OCI-LY7 (cell line): ENCODE results near the gene SNAPC4. TPM values are rescaled to one million over a fixed set of nuclear protein-coding genes. Genes with fewer than 3 reads are reported as not detected.

ENCODE experiments used
- BruUV-seq: library from RNA; stranded (reverse); fragments of 400-500 nt; replicated peaks from 2 replicates; lab custom pipeline; 2021; lab: Mats Ljungman, UMichigan
- CTCF ChIA-PET: fragments of 300-600 bp; sonication (Branson Sonifier 250); formaldehyde crosslinking; loops from one replicate; lab custom pipeline; 2022; ENCODE audit warnings: antibody characterized with exemption; ENCODE audit not compliant: unreplicated experiment; lab: Charles Lee
- POLR2A ChIA-PET: fragments of 300-600 bp; sonication (Branson Sonifier 250); formaldehyde crosslinking; loops from one replicate; lab custom pipeline; 2022; ENCODE audit warnings: antibody characterized with exemption; lab: Charles Lee
- DNase-seq: peaks from one replicate; pipeline ENCODE4 v3.0.0-alpha.2; 2015; ENCODE audit warnings: low spot score
- H2AFZ ChIP-seq: fragments of 200-600 bp; sonication (generic), shearing (Covaris generic); 2 replicates; pipeline ENCODE4 v1.6.1; 2014; ENCODE audit warnings: mild to moderate bottlenecking, antibody characterized with exemption, low read length, moderate library complexity
- H3K27ac ChIP-seq: fragments of 200-600 bp; sonication (generic); 2 replicates; pipeline ENCODE4 v1.5.1; 2014; ENCODE audit warnings: mixed run types, low read depth, mild to moderate bottlenecking, moderate library complexity, low read length, inconsistent platforms; ENCODE audit not compliant: poor library complexity, severe bottlenecking
- H3K36me3 ChIP-seq: fragments of 200-600 bp; sonication (generic); 2 replicates; pipeline ENCODE4 v1.6.1; 2014; ENCODE audit warnings: mild to moderate bottlenecking, antibody characterized with exemption, low read length, moderate library complexity, mixed read lengths; ENCODE audit not compliant: insufficient read depth
- H3K4me1 ChIP-seq: fragments of 200-600 bp; sonication (generic); 2 replicates; pipeline ENCODE4 v1.5.1; 2014; ENCODE audit warnings: mild to moderate bottlenecking, low read length; ENCODE audit not compliant: insufficient read depth, poor library complexity, severe bottlenecking
- H3K4me2 ChIP-seq: fragments of 200-600 bp; sonication (generic); 2 replicates; pipeline ENCODE4 v1.6.1; 2014; ENCODE audit warnings: mild to moderate bottlenecking, low read length
- H3K4me3 ChIP-seq: fragments of 200-600 bp; sonication (generic); 2 replicates; pipeline ENCODE4 v1.5.1; 2014; ENCODE audit warnings: mild to moderate bottlenecking, low read depth, low read length; ENCODE audit not compliant: poor library complexity, severe bottlenecking
- H3K79me2 ChIP-seq: fragments of 200-600 bp; sonication (generic); 2 replicates; pipeline ENCODE4 v1.6.1; 2016; ENCODE audit warnings: low read depth, mild to moderate bottlenecking, low read length, moderate library complexity, mixed read lengths; ENCODE audit not compliant: insufficient read depth
- H3K9me2 ChIP-seq: fragments of 200-600 bp; sonication (generic); 2 replicates; pipeline ENCODE4 v1.6.1; 2016; ENCODE audit warnings: mild to moderate bottlenecking, low read length, mixed read lengths; ENCODE audit not compliant: insufficient read depth
- H3K9me3 ChIP-seq: fragments of 200-600 bp; sonication (generic); 2 replicates; pipeline ENCODE4 v1.6.1; 2014; ENCODE audit warnings: mild to moderate bottlenecking, mixed run types, low read length, mixed read lengths
- H4K20me1 ChIP-seq: fragments of 200-600 bp; sonication (generic); 2 replicates; pipeline ENCODE4 v1.6.1; 2014; ENCODE audit warnings: mild to moderate bottlenecking, antibody characterized with exemption, low read length, moderate library complexity, mixed read lengths; ENCODE audit not compliant: insufficient read depth
- CTCF ChIP-seq: fragments of 200-600 bp; sonication (generic); conservative IDR thresholded peaks from 2 replicates; pipeline ENCODE4 v1.5.1; 2014; ENCODE audit warnings: mild to moderate bottlenecking, antibody characterized with exemption, low read length, moderate library complexity, mixed read lengths
- EZH2phosphoT487 ChIP-seq: fragments of 200-600 bp; sonication (generic); IDR thresholded peaks from 2 replicates; pipeline ENCODE4 v1.6.1; 2018; ENCODE audit warnings: low read depth, borderline replicate concordance, mild to moderate bottlenecking, mixed run types, antibody characterized with exemption, low read length, moderate library complexity, mixed read lengths
- intact Hi-C: fragments of 100-400 bp; cut with micrococcal nuclease; formaldehyde crosslinking; loops from one replicate; pipeline ENCODE4 v1.10.0; 2022; ENCODE audit not compliant: unreplicated experiment
- total RNA-seq, 2 experiments: library from RNA; depleted of rRNA in 1 of 2; stranded (reverse); fragments of >200 nt in 1 of 2; shearing (Covaris generic) in 1 of 2; gene quantifications; 2 replicates each; pipeline ENCODE4 v1.2.3, GENCODE V29; 2014 to 2022

The SNAPC4 gene
- total RNA-seq, 2 experiments from 2014 or later = 13.4 to 16.8 TPM

GRCh38 chr9:136411378-136411777 lies 11.4 kb upstream of the SNAPC4 start:
- H3K4me3 ChIP-seq = peak overlapping the region; percentile 92
- H3K9me3 ChIP-seq = no peaks in the 10 kb centered on the region
- H2AFZ ChIP-seq = no peak overlapping the region
- no peak for TF ChIP-seq EZH2phosphoT487
- TF ChIP-seq CTCF = no peak
- DNase-seq = no peak
- CTCF ChIA-PET = no interaction called here
- no peaks in the 10 kb centered on the region for H4K20me1 ChIP-seq
- H3K4me2 ChIP-seq = peak overlapping the region; percentile 83
- H3K4me1 ChIP-seq = peaks cover 26% of the 10 kb centered on the region
- no peaks in the 10 kb centered on the region for H3K9me2 ChIP-seq
- POLR2A ChIA-PET = interaction anchor here (0.6 to 0.9 kb wide), 2 partner anchors 10 to 16 kb away, joined by 3 read pairs; no protein-coding TSS in a partner anchor
- peaks cover 69% of the 10 kb centered on the region for H3K36me3 ChIP-seq
- no peak overlapping the region for H3K27ac ChIP-seq
- BruUV-seq = TSS peak; percentile 76
- peaks cover 49% of the 10 kb centered on the region for H3K79me2 ChIP-seq
- intact Hi-C loops = loop anchor here (2.0 kb wide), 1 partner anchor 71 kb away; the partner anchor contains the start of gene SEC16A

- CTCF ChIA-PET = interaction anchor here (0.7 kb wide), 1 partner anchor 48 kb away, joined by 3 read pairs; the partner anchor contains the start of gene DNLZ
- peaks cover 28% of the 10 kb centered on the region for H3K4me1 ChIP-seq
- intact Hi-C loops = loop anchor here (2.0 kb wide), 1 partner anchor 72 kb away; the partner anchor contains the start of gene SEC16A
These were observed 10.7 kb upstream of the SNAPC4 start, which contains the start of the genes ENTR1 and PMPCA for GRCh38 chr9:136410500-136411287. Gene ENTR1 (minus strand): TSS chr9:136410614. CDS start chr9:136410397, 217 bp downstream. Gene PMPCA (plus strand): TSS chr9:136410658. CDS start chr9:136410669, 11 bp downstream.

More at GRCh38 chr9:136410500-136411287, 10.7 kb upstream of the SNAPC4 start, which contains the start of the genes ENTR1 and PMPCA:
- no TSS peak for BruUV-seq
- H2AFZ ChIP-seq = peak within 1 kb of the TSS; percentile 34; the same call in 1 of the 2 replicates
- POLR2A ChIA-PET = interaction anchor here (0.6 to 1.4 kb wide), 3 partner anchors 9 to 340 kb away, joined by 3 to 4 read pairs (median 3); no protein-coding TSS in a partner anchor
- peak within 1 kb of the TSS; percentile 100 for H3K4me2 ChIP-seq
- no peak for TF ChIP-seq EZH2phosphoT487
- no peak for TF ChIP-seq CTCF
- H3K27ac ChIP-seq = peak within 1 kb of the TSS; percentile 56
- H4K20me1 ChIP-seq = no peaks in the 10 kb centered on the region
- peak within 1 kb of the TSS; percentile 92 for H3K4me3 ChIP-seq
- peaks cover 69% of the 10 kb centered on the region for H3K36me3 ChIP-seq
- peaks cover 49% of the 10 kb centered on the region for H3K79me2 ChIP-seq
- H3K9me3 ChIP-seq = no peaks in the 10 kb centered on the region
- DNase-seq = peak; percentile 93
- no peaks in the 10 kb centered on the region for H3K9me2 ChIP-seq
